K562 (cell line): ENCODE data around the gene KIF3A. TPM values are rescaled to one million over a fixed set of nuclear protein-coding genes. Genes with fewer than 3 reads are reported as not detected.

Source experiments
- ATAC-seq: fragments of 200-7000 bp; cut with Tn5 transposase; 3 replicates; pipeline ENCODE4 v1.9.1; 2020; ENCODE audit warnings: moderate library complexity
- BruUV-seq: library from RNA; stranded (reverse); fragments of 400-500 nt; replicated peaks from 2 replicates; lab custom pipeline; 2021; lab: Mats Ljungman, UMichigan
- CTCF ChIA-PET: fragments of 300-600 bp; formaldehyde crosslinking; extraction: SDS; loops from one replicate; lab custom pipeline; 2021; ENCODE audit warnings: low intra/inter-chr PET ratio; lab: Yijun Ruan, JAX
- POLR2A ChIA-PET: fragments of 300-600, 350-650 bp; sonication (Branson Sonifier 250); formaldehyde crosslinking; extraction: SDS; loops from one replicate; lab custom pipeline; 2021; ENCODE audit warnings: antibody characterized with exemption, inconsistent platforms; lab: Yijun Ruan, JAX
- DNase-seq, 4 experiments: peaks; one replicate each; pipeline versions ENCODE4 v3.0.0 to v3.0.0-alpha.2; 2011 to 2018; ENCODE audit warnings: low spot score in 3 of 4, mixed read lengths in 3 of 4; ENCODE audit errors: extremely low read depth in 1 of 4
- FAIRE-seq: peaks from 2 replicates; lab custom pipeline; 2011; peaks lifted over from hg19 to GRCh38; lab: Jason Lieb, UNC
- H2AFZ ChIP-seq: 2 replicates; pipeline ENCODE4 v1.6.0; 2011; ENCODE audit warnings: low read depth, low read length, control low read depth, inconsistent platforms
- H3K27ac ChIP-seq: fragments of 200-600 bp; 3 replicates; pipeline ENCODE4 v1.8.0; 2011; ENCODE audit warnings: low read depth, mild to moderate bottlenecking, control low read depth, inconsistent platforms, low read length, moderate library complexity, mixed read lengths; ENCODE audit errors: extremely low read depth
- H3K27me3 ChIP-seq, 2 experiments: fragments of 300-600 bp in 1 of 2; 2 replicates in 1 of 2; 3 replicates in 1 of 2; pipeline versions ENCODE4 v1.6.0 to v1.8.0; 2011; ENCODE audit warnings: inconsistent platforms in 2 of 2, low read length in 2 of 2, mild to moderate bottlenecking in 1 of 2, mixed read lengths in 1 of 2, moderate library complexity in 1 of 2; ENCODE audit not compliant: control insufficient read depth in 2 of 2, insufficient read depth in 2 of 2
- H3K36me3 ChIP-seq: fragments of 300-600 bp; 3 replicates; pipeline ENCODE4 v1.8.0; 2011; ENCODE audit warnings: mild to moderate bottlenecking, low read length, inconsistent platforms; ENCODE audit not compliant: control insufficient read depth, insufficient read depth
- H3K4me1 ChIP-seq, 2 experiments: fragments of 200-600 bp in 1 of 2; replicated peaks in 1 of 2; 2 replicates in 1 of 2; 3 replicates in 1 of 2; pipeline versions ENCODE4 v1.5.1 to v1.8.0; 2011; ENCODE audit warnings: inconsistent platforms in 2 of 2, low read length in 2 of 2, mild to moderate bottlenecking in 1 of 2, mixed read lengths in 1 of 2, moderate library complexity in 1 of 2; ENCODE audit not compliant: control insufficient read depth in 2 of 2, insufficient read depth in 2 of 2
- H3K4me2 ChIP-seq: 2 replicates; pipeline ENCODE4 v1.6.1; 2011; ENCODE audit warnings: low read length, control low read depth, inconsistent platforms, mixed read lengths; ENCODE audit not compliant: insufficient read depth
- H3K4me3 ChIP-seq: fragments of 200-600 bp; sonication (generic), shearing (Covaris generic); 2 replicates; pipeline ENCODE4 v1.5.1; 2016; ENCODE audit warnings: control low read depth, inconsistent platforms
- H3K79me2 ChIP-seq: fragments of 200-600 bp; 3 replicates; pipeline ENCODE4 v1.8.0; 2011; ENCODE audit warnings: low read length, inconsistent platforms; ENCODE audit not compliant: control insufficient read depth, insufficient read depth
- H3K9ac ChIP-seq, 2 experiments: 2 replicates each; pipeline versions ENCODE4 v1.6.0 to v1.6.1; 2011; ENCODE audit warnings: low read depth in 2 of 2, low read length in 2 of 2, control low read depth in 1 of 2, inconsistent platforms in 1 of 2, mild to moderate bottlenecking in 1 of 2, mixed read lengths in 1 of 2; ENCODE audit not compliant: insufficient read depth in 1 of 2
- H3K9me1 ChIP-seq: one replicate; pipeline ENCODE4 v1.6.0; 2011; ENCODE audit warnings: inconsistent platforms, mild to moderate bottlenecking, low read length, moderate library complexity; ENCODE audit not compliant: control insufficient read depth, insufficient read depth
- H3K9me3 ChIP-seq: replicated peaks from 2 replicates; pipeline ENCODE4 v1.5.1; 2011; ENCODE audit warnings: low read depth, low read length, inconsistent platforms; ENCODE audit not compliant: control insufficient read depth, insufficient read depth
- H4K20me1 ChIP-seq: replicated peaks from 2 replicates; pipeline ENCODE4 v1.6.1; 2011; ENCODE audit warnings: low read length, inconsistent platforms, mixed read lengths; ENCODE audit not compliant: control insufficient read depth, insufficient read depth
- CCAR2 ChIP-seq: fragments of 200-400 bp; formaldehyde crosslinking; IDR thresholded peaks from 2 replicates; pipeline ENCODE4 v1.6.1; 2017; ENCODE audit warnings: mild to moderate bottlenecking, low read depth, low read length
- GATAD2A ChIP-seq: fragments of 450-650 bp; IDR thresholded peaks from 2 replicates; pipeline ENCODE4 v1.6.1; 2017
- PHF8 ChIP-seq: fragments of 200-600 bp; sonication (generic); IDR thresholded peaks from 2 replicates; pipeline ENCODE4 v1.6.1; 2012; ENCODE audit warnings: mixed run types, mild to moderate bottlenecking, inconsistent platforms, low read length, moderate library complexity, borderline replicate concordance
- SAP30 ChIP-seq: fragments of 200-600 bp; sonication (generic); IDR thresholded peaks from 2 replicates; pipeline ENCODE4 v1.6.1; 2012; ENCODE audit warnings: borderline replicate concordance, low read depth, mild to moderate bottlenecking, moderate library complexity, low read length, control low read depth, inconsistent platforms; ENCODE audit not compliant: insufficient read depth, poor library complexity, severe bottlenecking
- ZNF23 ChIP-seq: fragments of 250-450 bp; sonication (Bioruptor Pico); IDR thresholded peaks from 2 replicates; pipeline ENCODE4 v1.4.0; 2020; ENCODE audit warnings: mild to moderate bottlenecking
- ZNF282 ChIP-seq: sonication (generic); formaldehyde crosslinking; IDR thresholded peaks from 2 replicates; pipeline ENCODE4 v1.8.1; 2023; ENCODE audit warnings: missing genetic modification reagents
- WGBS: fragments of 100-300 bp; shearing (Covaris generic); methylation state at CpG from one replicate; pipeline ENCODE4 v1.1.6; 2016; ENCODE audit warnings: low coverage, mixed read lengths; ENCODE audit not compliant: insufficient coverage; ENCODE audit errors: missing lambda C conversion rate; 5-methylcytosine and 5-hydroxymethylcytosine counted together
- in situ Hi-C: fragments of 300-500 bp; cut with MboI; formaldehyde crosslinking; loops from 4 replicates; pipeline ENCODE4 v1.15.0; 2018; ENCODE audit warnings: inconsistent platforms, mixed read lengths
- intact Hi-C: fragments of 100-400 bp; cut with micrococcal nuclease; formaldehyde crosslinking; loops from 2 replicates; pipeline ENCODE4 v1.14.2; 2022
- polyA plus RNA-seq, 8 experiments: library from polyadenylated mRNA; depleted of rRNA in 4 of 8; stranded (reverse) in 5 of 8; unstranded in 3 of 8; fragments of >200 nt; fragmentation: Nextera tagmentation in 2 of 8; fragmentation: Illumina TruSeq in 1 of 8; extraction: Ambion mirVana in 2 of 8; extraction: Trizol in 1 of 8; gene quantifications; 2 replicates each; pipeline versions ENCODE4 v1.2.1 to v1.2.3, GENCODE V29; 2011 to 2014; ENCODE audit warnings: inconsistent platforms in 1 of 8, missing spikeins in 1 of 8
- total RNA-seq, 7 experiments: library from RNA; depleted of rRNA in 6 of 7; stranded (reverse); fragments of >200 nt in 6 of 7; fragmentation: Illumina TruSeq in 2 of 7; extraction: Trizol in 2 of 7; gene quantifications; 2 replicates each; pipeline versions ENCODE4 v1.2.1 to v1.2.3, GENCODE V29; 2011 to 2021; ENCODE audit warnings: low replicate concordance in 1 of 7
- TF ChIP-seq, protein P1 (sequence below), 2 experiments: IDR thresholded peaks; 2 replicates each; pipeline ENCODE4 v1.6.1; 2012; ENCODE audit warnings: improper control_type of control experiment in 2 of 2, low read depth in 2 of 2, low read length in 2 of 2, borderline replicate concordance in 1 of 2
- TF ChIP-seq, protein P2 (sequence below), 2 experiments: IDR thresholded peaks; 2 replicates each; pipeline ENCODE4 v1.6.1; 2011; ENCODE audit warnings: borderline replicate concordance in 1 of 2, control low read depth in 1 of 2, low read depth in 1 of 2, low read length in 1 of 2, mild to moderate bottlenecking in 1 of 2, mixed read lengths in 1 of 2, moderate library complexity in 1 of 2; ENCODE audit not compliant: insufficient read depth in 1 of 2, insufficient read length in 1 of 2, poor library complexity in 1 of 2, severe bottlenecking in 1 of 2; ENCODE audit errors: extremely low read depth in 1 of 2

The KIF3A gene
- total and polyA plus RNA-seq, 9 of the 15 experiments (the other 6 are each of a cell fraction or from before 2014, with no cell fraction given), result 1.5 to 7.8 (median 6.0) TPM

DNA sequence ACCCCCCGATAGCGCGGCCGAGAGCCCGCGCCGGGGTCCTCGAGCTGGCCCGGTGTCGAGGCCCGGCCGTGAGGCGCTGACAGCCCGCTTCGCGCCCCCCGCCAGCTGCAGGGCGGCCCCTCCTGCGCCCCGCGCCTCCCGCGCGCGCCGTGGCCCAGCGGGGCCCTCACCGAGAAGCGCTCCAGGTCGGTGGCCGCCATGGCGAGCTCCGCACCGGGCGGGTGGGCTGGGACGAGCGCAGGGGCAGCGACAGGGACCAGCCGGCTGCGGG lies 39.5 kb upstream of the KIF3A start:
- Histone ChIP-seq H3K4me2 (peak overlapping the region; percentile 88; the same call in 1 of the 2 replicates), H3K36me3 (peaks cover 27% of the 10 kb centered on the region; the same call in 2 of the 3 replicates), H4K20me1 (peaks cover under 1% of the 10 kb centered on the region; the same call in 1 of the 2 replicates), H3K9me1 (no peaks in the 10 kb centered on the region), H2AFZ (peak overlapping the region; percentile 47; the same call in 1 of the 2 replicates), H3K9me3 (no peaks in the 10 kb centered on the region), H3K9ac (peak overlapping the region; percentile 81 to 95), H3K27ac (peak overlapping the region; percentile 79), H3K4me1 (peaks cover 54 to 55% of the 10 kb centered on the region in 2 experiments), H3K79me2 (peaks cover 65% of the 10 kb centered on the region), H3K27me3 (no peaks in the 10 kb centered on the region), H3K4me3 (peak overlapping the region; percentile 58)
- no peak for DNase-seq
- BruUV-seq, result no TSS peak
- ChIA-PET CTCF (interaction anchor here (0.7 kb wide), 1 partner anchor 116 kb away, joined by 3 read pairs; no protein-coding TSS in a partner anchor), POLR2A (interaction anchor here (0.6 to 2.9 kb wide), 7 partner anchors 11 to 326 kb away, joined by 3 to 10 read pairs (median 6); no protein-coding TSS in a partner anchor)
- 1% methylated on average over 14 of the region's 40 CpGs for WGBS
- peak; percentile 2; the same call in 2 of the 3 replicates for ATAC-seq
- TF ChIP-seq SAP30 (peak; percentile 34), GATAD2A (no peak), CCAR2 (no peak), ZNF23 (CRISPR knock-in tag) (no peak), ZNF282 (CRISPR knock-in tag) (0 out of 2 replicates have a peak, but pooled peaks have one; percentile 28), PHF8 (peak; percentile 56; the same call in 1 of the 2 replicates)
- TF ChIP-seq, protein P1, sequence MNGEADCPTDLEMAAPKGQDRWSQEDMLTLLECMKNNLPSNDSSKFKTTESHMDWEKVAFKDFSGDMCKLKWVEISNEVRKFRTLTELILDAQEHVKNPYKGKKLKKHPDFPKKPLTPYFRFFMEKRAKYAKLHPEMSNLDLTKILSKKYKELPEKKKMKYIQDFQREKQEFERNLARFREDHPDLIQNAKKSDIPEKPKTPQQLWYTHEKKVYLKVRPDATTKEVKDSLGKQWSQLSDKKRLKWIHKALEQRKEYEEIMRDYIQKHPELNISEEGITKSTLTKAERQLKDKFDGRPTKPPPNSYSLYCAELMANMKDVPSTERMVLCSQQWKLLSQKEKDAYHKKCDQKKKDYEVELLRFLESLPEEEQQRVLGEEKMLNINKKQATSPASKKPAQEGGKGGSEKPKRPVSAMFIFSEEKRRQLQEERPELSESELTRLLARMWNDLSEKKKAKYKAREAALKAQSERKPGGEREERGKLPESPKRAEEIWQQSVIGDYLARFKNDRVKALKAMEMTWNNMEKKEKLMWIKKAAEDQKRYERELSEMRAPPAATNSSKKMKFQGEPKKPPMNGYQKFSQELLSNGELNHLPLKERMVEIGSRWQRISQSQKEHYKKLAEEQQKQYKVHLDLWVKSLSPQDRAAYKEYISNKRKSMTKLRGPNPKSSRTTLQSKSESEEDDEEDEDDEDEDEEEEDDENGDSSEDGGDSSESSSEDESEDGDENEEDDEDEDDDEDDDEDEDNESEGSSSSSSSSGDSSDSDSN (IDR thresholded peaks at IDR 0.05; ENCODE audit: borderline replicate concordance in 1 of 2, low read depth in 2 of 2, low read length in 2 of 2), result 0 out of 4 replicates have a peak, but pooled peaks of 1 of the 2 experiments have one; percentile 16
- TF ChIP-seq, protein P2, sequence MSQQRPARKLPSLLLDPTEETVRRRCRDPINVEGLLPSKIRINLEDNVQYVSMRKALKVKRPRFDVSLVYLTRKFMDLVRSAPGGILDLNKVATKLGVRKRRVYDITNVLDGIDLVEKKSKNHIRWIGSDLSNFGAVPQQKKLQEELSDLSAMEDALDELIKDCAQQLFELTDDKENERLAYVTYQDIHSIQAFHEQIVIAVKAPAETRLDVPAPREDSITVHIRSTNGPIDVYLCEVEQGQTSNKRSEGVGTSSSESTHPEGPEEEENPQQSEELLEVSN (IDR thresholded peaks at IDR 0.05; ENCODE audit: borderline replicate concordance in 1 of 2, extremely low read depth in 1 of 2, insufficient read depth in 1 of 2, insufficient read length in 1 of 2, low read depth in 1 of 2, low read length in 1 of 2, poor library complexity in 1 of 2, severe bottlenecking in 1 of 2), result peak in 1 of 2 experiments; percentile 49
- FAIRE-seq, result no peak
- in situ Hi-C loops, result no loop called here
- intact Hi-C loops, result no loop called here
